Fibroblast of the aortic adventitia (primary cell): ENCODE data around the gene SLC2A6. TPM values are rescaled to one million over a fixed set of nuclear protein-coding genes. Genes with fewer than 3 reads are reported as not detected.
"Not testable (repeated sequence)": the region's sequence is repeated elsewhere in the genome, so short reads cannot be mapped to it uniquely, and the experiment has no call there.

Experiments
- DNase-seq: peaks from one replicate; pipeline ENCODE4 v3.0.0-alpha.2; 2010; ENCODE audit warnings: low read depth
- H3K4me3 ChIP-seq: 2 replicates; pipeline ENCODE4 v1.5.1; 2011; ENCODE audit warnings: low read depth, mild to moderate bottlenecking, control low read depth, low read length, moderate library complexity
- total RNA-seq: library from RNA; depleted of rRNA; stranded (reverse); fragments of >200 nt; gene quantifications from 2 replicates; pipeline ENCODE4 v1.2.3, GENCODE V29; 2012; ENCODE audit warnings: low replicate concordance
- TF ChIP-seq, protein P1 (sequence below): IDR thresholded peaks from 2 replicates; pipeline ENCODE4 v1.5.1; 2011; ENCODE audit warnings: mild to moderate bottlenecking, low read length, control low read depth, inconsistent platforms; ENCODE audit not compliant: insufficient read depth

The SLC2A6 gene
- total RNA-seq, 1 donor = 7.3 TPM

DNA sequence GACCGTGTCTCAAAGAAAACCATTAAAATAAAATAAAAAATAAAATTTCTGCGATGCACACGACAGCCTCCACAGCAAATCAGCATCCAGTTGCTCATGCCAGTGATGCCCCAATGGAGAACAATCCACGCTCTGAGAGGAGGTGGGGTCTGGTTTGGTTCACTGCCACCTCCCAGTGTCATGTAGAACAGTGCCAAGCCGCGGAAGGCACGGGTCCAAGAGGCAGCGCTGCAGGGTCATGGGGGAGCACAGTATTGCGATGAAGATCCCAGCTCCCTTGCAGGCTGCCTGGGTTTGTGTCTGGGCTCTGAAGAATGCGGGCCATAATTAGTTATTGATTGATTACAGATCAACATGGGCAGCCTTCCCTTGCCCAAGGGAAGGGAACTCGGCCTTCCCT lies 25.2 kb downstream of the SLC2A6 start:
- H3K4me3 ChIP-seq = no peak overlapping the region
- TF ChIP-seq, protein P1, sequence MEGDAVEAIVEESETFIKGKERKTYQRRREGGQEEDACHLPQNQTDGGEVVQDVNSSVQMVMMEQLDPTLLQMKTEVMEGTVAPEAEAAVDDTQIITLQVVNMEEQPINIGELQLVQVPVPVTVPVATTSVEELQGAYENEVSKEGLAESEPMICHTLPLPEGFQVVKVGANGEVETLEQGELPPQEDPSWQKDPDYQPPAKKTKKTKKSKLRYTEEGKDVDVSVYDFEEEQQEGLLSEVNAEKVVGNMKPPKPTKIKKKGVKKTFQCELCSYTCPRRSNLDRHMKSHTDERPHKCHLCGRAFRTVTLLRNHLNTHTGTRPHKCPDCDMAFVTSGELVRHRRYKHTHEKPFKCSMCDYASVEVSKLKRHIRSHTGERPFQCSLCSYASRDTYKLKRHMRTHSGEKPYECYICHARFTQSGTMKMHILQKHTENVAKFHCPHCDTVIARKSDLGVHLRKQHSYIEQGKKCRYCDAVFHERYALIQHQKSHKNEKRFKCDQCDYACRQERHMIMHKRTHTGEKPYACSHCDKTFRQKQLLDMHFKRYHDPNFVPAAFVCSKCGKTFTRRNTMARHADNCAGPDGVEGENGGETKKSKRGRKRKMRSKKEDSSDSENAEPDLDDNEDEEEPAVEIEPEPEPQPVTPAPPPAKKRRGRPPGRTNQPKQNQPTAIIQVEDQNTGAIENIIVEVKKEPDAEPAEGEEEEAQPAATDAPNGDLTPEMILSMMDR = no peak
- no peak for DNase-seq

DNA sequence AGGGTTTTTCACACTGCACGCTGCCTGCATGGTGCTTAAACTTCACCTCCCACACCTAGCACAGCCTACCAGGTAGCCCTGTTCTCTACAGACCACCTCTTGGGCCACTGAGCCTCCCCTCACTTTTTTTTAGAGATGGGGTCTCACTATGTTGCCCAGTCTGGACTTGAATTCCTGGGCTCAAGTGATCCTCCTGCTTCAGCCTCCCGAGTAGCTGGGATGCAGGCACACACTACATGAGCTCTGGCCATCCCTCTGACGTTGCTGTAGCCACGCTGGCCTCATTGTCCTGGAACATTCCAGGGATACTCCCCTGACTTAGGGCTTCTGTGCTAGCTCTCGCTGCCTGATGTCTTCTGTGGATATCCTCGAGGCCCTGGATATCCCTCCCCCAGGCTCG lies 26.3 kb downstream of the SLC2A6 start:
- no peak for DNase-seq
- TF ChIP-seq, protein P1 = no peak
- no peak overlapping the region for H3K4me3 ChIP-seq

DNA sequence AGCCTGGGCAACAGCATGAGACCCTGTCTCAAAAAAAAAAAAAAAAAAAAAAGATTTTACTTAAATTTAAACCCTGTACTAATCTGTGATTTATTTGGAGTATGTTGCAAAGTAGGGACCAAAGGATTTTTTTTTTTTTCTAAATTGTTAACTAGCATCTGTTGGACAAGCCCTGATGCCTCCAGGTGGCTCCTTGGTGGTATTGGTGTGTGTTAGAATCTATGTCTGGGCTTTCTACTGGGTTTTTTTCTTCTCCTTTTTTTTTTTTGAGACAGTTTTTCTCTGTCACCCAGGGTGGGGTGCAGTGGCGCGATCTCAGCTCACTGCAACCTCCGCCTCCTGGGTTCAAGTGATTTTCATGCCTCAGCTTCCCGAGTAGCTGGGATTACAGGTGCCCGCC lies 27.0 kb downstream of the SLC2A6 start:
- DNase-seq, H3K4me3 ChIP-seq: not testable (repeated sequence)

DNA sequence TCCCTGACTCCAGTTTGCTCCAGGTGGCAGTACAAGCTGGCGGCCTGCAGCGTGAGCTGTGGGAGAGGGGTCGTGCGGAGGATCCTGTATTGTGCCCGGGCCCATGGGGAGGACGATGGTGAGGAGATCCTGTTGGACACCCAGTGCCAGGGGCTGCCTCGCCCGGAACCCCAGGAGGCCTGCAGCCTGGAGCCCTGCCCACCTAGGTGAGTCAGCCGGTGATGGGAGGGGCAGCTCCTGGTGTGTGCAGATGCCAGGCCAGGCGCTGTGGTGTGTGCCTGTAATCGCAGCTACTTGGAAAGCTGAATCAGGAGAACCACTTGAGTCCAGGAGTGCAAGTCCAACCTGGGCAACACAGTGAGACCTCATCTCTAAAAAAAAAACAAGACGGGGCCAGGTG lies 29.1 kb downstream of the SLC2A6 start:
- DNase-seq = no peak
- TF ChIP-seq, protein P1 = no peak
- no peak overlapping the region for H3K4me3 ChIP-seq

DNA sequence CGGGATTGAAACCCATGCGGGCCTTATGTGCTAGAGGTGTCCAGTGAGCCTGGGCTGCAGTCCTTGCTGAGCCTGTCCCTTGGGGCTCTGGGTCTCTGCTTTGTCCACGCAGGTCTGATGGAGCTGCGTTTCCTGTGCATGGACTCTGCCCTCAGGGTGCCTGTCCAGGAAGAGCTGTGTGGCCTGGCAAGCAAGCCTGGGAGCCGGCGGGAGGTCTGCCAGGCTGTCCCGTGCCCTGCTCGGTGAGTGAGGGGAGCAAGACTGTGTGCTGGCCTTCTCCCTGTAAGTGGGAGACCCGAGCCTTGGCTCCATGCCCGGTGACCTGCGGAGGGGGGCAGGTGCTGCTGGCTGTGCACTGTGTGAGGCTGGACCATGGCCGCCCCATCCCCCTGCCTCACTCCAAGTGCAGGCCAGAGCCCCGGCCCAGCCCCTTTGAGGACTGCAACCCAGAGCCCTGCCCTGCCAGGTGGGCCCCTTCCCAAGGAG lies 30.4 kb downstream of the SLC2A6 start:
- TF ChIP-seq, protein P1 = no peak
- no peak for DNase-seq
- H3K4me3 ChIP-seq = no peak overlapping the region

DNA sequence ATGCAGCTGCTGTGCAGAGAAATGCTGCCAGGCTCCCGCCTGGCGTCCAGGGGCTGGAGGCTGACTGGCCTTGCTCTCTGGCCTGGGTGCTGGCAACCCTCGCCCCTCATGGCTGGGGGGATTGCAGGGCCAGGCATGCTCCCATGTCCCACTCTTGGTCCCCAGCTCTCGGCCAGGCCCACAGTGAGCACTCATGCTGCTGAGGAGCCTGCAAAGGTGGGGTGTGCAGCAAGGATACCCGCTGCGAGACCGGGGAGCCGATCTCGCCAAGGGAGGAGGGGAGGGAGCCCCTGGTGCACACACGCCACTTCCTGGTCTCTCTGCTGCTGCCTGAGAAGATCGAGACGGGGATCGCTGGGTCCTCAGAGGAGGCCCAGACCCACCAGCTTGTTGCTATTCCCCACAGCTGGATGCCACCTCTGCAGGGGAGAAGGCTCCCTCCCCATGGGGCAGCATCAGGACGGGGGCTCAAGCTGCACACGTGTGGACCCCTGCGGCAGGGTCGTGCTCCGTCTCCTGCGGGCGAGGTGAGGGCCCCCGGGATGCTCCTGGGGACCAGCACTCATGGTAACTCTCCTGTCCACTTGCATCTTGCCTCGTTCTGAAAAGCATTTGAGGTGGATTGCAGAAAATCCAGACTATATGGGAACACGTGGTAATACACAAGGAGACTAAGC lies 33.5 kb downstream of the SLC2A6 start:
- DNase-seq = no peak
- no peak overlapping the region for H3K4me3 ChIP-seq
- TF ChIP-seq, protein P1 = no peak

DNA sequence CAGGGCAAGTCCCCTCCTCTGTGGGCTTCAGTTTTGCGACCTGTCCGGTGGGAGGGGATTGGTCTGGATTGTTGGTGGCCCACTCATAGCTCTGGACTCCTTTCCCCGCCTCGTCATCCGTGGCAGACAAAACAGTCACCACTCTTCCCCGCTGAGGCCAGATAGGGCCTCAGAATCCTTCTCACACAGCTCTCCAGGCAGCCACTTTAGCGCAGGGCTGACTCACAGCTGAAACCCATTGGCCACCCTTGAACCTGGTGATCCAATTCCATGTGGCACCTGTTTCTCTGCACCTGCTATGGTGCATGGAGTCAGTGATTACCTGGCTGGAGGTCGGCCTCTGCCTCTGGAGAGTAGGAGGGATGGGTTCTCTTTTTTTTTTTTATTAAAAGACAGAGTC lies 34.9 kb downstream of the SLC2A6 start:
- no peak for DNase-seq
- TF ChIP-seq, protein P1 = no peak

More for the DNA sequence above, 34.9 kb downstream of the SLC2A6 start:
- H3K4me3 ChIP-seq = no peak overlapping the region
